Kidney epithelial cell (primary cell): ENCODE data around the gene FSCN2. TPM values are rescaled to one million over a fixed set of nuclear protein-coding genes. Genes with fewer than 3 reads are reported as not detected.

Experiments
- DNase-seq: peaks from one replicate; pipeline ENCODE4 v3.0.0-alpha.2; 2010; ENCODE audit warnings: low read depth
- H3K27me3 ChIP-seq: 2 replicates; pipeline ENCODE4 v1.6.0; 2011; ENCODE audit warnings: low read length; ENCODE audit not compliant: control insufficient read depth, insufficient read depth
- H3K36me3 ChIP-seq: 2 replicates; pipeline ENCODE4 v1.5.1; 2011; ENCODE audit warnings: low read length; ENCODE audit not compliant: control insufficient read depth, insufficient read depth
- H3K4me3 ChIP-seq: 2 replicates; pipeline ENCODE4 v1.5.1; 2011; ENCODE audit warnings: low read depth, mild to moderate bottlenecking, control low read depth, low read length
- total RNA-seq: library from RNA; depleted of rRNA; stranded (reverse); fragments of >200 nt; gene quantifications from 2 replicates; pipeline ENCODE4 v1.2.3, GENCODE V29; 2015
- TF ChIP-seq, protein P1 (sequence below): IDR thresholded peaks from 2 replicates; pipeline ENCODE4 v1.5.1; 2011; ENCODE audit warnings: mild to moderate bottlenecking, moderate library complexity, low read length, control low read depth, inconsistent platforms; ENCODE audit not compliant: insufficient read depth, poor library complexity, severe bottlenecking

The FSCN2 gene
- total RNA-seq, 1 donor from 2014 or later = 0.29 TPM

DNA sequence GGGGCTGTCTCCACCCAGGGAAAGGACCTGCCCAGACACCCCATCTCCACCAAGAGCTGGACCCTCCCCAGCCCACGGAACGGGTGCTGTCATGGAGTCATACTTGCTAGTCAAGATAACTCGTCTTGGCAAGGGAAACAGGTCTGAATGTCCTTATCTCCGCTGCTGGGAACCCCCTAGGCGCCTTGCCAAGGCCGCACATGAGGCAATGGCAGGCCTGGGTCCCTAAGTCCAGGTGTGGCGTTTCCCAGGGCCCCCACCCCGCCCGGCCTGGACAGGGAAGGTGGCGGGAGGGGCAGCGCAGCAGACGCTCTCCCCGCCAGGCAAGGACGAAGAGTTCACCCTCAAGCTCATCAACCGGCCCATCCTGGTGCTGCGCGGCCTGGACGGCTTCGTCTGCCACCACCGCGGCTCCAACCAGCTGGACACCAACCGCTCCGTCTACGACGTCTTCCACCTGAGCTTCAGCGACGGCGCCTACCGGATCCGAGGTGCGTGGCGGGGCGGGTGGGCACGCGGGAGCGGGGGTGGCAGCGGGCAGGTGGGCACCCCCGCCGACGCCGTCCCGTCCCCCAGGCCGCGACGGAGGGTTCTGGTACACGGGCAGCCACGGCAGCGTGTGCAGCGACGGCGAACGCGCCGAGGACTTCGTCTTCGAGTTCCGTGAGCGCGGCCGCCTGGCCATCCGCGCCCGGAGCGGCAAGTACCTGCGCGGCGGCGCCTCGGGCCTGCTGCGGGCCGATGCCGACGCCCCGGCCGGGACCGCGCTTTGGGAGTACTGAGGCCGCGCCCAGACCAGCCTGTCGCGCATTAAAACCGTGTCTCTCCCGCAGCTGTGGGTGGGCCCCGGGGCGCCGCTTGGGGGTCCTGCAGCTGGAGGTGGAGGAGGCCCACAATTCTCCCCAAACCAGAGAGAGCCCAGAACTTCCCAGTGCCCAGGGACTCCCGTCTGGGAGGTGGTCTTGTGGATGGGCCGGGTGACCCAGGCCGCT lies 8.4 kb downstream of the FSCN2 start:
- Histone ChIP-seq H3K36me3 (peaks cover 1% of the 10 kb centered on the region), H3K4me3 (no peak overlapping the region), H3K27me3 (peaks cover 37% of the 10 kb centered on the region)
- DNase-seq = no peak
- TF ChIP-seq, protein P1, sequence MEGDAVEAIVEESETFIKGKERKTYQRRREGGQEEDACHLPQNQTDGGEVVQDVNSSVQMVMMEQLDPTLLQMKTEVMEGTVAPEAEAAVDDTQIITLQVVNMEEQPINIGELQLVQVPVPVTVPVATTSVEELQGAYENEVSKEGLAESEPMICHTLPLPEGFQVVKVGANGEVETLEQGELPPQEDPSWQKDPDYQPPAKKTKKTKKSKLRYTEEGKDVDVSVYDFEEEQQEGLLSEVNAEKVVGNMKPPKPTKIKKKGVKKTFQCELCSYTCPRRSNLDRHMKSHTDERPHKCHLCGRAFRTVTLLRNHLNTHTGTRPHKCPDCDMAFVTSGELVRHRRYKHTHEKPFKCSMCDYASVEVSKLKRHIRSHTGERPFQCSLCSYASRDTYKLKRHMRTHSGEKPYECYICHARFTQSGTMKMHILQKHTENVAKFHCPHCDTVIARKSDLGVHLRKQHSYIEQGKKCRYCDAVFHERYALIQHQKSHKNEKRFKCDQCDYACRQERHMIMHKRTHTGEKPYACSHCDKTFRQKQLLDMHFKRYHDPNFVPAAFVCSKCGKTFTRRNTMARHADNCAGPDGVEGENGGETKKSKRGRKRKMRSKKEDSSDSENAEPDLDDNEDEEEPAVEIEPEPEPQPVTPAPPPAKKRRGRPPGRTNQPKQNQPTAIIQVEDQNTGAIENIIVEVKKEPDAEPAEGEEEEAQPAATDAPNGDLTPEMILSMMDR = no peak

DNA sequence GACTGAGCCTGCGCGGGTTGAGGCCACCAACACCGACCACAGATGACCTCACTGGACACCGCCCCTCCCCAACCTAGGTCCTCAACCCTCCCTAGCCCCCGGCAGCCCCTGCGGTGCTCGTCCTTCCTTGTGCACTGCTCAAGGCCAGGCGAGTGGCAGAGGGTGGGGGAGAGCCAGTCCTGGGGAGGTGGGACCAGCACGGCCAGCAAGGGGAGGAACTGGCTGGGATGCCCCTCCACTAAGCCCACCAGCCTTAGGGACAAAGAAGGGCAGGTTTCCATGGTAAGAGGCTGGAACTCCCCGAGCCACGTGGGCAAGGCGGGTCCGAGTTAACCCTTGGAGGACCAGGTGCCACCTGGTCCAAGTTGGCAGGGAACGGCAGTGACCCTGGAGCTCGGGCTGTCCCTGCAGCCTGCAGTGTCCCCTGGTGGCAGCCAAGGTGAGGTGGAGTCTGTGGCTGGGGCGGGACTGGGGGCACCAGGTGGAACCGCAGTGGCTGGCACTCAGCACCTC lies 9.2 kb downstream of the FSCN2 start:
- Histone ChIP-seq H3K4me3 (no peak overlapping the region), H3K36me3 (peaks cover 1% of the 10 kb centered on the region), H3K27me3 (peaks cover 37% of the 10 kb centered on the region)
- no peak for DNase-seq
- TF ChIP-seq, protein P1 = peak; percentile 74

DNA sequence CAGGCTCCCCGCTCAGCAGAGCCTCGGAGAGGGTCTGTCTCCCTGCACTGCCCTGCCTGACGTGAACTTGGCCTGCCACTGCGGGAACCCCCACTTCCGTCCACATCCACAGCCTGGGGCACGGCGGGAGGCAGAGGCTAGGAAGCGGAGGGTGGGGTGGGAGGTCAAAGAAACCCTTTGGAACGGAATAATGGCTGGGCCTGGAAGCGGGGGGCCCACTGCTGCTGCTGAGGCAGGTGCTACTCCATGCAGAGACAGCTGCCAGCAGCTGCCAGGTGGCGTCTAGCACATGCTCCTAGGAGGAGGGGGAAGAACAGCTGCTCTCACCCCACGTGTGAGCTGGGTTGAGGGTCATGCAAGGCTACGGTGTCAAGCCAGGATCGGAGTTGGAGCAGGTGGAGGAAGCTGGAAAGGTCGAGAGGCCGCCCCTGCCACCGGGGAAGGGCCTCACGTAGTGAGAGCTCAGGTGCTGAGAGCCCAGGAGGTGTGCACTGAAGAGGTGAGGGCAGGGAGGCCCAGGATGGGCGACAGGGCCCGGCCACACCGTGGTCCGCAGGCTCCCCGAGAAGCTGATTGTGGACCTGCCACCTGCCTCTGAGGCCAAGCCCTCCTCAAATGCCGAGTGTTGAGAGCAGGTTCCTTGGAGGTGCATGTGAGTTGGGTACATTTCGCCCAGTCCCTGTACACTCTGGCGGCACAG lies 9.8 kb downstream of the FSCN2 start:
- Histone ChIP-seq H3K36me3 (peaks cover 1% of the 10 kb centered on the region), H3K27me3 (peaks cover 35% of the 10 kb centered on the region), H3K4me3 (no peak overlapping the region)
- TF ChIP-seq, protein P1 = no peak
- DNase-seq = no peak

DNA sequence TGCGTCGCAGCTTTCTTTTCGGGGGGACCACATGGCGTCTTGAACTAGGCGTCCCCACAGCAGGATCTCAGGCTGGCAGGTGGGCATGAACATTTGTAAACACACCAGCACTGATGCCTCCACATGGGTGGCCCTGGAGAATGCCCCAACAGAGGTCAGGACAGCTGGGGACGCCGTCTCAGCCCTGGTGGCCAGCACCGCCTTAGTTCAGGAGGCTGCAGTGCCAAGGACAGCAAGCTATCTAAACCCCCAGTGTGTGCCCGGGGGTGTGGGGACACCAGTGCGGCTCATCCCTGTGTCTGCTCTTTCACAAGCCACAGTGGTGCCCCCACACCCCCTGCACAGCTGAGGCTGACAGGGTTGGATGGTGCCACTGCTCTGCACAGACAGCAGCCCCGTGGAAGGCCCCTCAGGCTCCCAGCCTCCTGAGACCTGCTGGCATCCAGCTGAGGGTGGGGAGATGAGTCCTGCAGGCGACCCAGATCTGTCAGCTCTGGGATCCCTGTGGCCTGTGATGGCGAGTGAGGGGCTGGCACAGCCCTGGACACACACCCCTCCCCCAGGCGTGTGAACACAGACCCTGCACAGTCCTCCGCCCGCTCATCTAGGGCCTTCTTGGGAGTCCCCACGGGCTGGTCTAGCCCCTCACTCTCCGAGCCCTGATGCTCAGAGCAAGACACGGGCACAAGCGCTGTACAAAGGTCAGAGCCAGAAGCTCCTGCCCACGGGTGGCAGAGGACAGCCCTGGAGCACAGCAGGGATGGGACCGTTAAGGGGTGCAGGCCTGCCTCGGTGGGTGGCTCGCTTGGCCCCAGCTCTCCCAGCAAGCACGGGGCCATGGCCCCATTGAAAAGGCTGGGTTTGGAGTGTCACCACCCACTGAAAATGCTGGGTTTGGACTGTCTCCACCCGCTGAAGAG lies 10.7 kb downstream of the FSCN2 start:
- DNase-seq = no peak
- TF ChIP-seq, protein P1 = no peak

DNA sequence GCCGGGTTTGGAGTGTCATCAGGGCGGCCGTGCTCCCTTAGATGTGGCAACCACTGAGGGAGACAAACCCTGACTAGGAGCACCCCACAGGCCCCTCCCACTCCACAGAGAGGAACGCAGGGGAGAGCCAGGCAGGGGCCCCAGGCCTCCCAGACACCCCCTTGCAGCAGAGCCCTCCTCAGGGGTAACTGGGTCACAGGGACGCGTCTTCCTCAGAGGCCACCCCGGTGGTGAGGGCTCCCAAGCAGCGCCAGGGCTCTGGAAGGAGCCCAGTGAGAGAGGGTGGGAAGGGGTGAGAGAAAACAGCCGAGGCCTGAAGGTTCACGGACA lies 11.4 kb downstream of the FSCN2 start:
- Histone ChIP-seq H3K4me3 (no peak overlapping the region), H3K27me3 (peaks cover 23% of the 10 kb centered on the region), H3K36me3 (peaks cover 1% of the 10 kb centered on the region)
- TF ChIP-seq, protein P1 = no peak
- no peak for DNase-seq

More for the DNA sequence above, 10.7 kb downstream of the FSCN2 start:
- peaks cover 1% of the 10 kb centered on the region for H3K36me3 ChIP-seq
- H3K27me3 ChIP-seq = peaks cover 29% of the 10 kb centered on the region
- H3K4me3 ChIP-seq = no peak overlapping the region
